AG09319 (cell line): ENCODE data around the gene TMEM86B.

ENCODE experiments used
- DNase-seq: peaks from one replicate; pipeline ENCODE4 v3.0.0-alpha.2; 2010; ENCODE audit warnings: low read depth; ENCODE audit errors: extremely low read depth
- TF ChIP-seq, protein P1 (sequence below): IDR thresholded peaks from 2 replicates; pipeline ENCODE4 v1.5.1; 2011; ENCODE audit warnings: low read depth, mild to moderate bottlenecking, inconsistent platforms, low read length, moderate library complexity

The TMEM86B gene

DNA sequence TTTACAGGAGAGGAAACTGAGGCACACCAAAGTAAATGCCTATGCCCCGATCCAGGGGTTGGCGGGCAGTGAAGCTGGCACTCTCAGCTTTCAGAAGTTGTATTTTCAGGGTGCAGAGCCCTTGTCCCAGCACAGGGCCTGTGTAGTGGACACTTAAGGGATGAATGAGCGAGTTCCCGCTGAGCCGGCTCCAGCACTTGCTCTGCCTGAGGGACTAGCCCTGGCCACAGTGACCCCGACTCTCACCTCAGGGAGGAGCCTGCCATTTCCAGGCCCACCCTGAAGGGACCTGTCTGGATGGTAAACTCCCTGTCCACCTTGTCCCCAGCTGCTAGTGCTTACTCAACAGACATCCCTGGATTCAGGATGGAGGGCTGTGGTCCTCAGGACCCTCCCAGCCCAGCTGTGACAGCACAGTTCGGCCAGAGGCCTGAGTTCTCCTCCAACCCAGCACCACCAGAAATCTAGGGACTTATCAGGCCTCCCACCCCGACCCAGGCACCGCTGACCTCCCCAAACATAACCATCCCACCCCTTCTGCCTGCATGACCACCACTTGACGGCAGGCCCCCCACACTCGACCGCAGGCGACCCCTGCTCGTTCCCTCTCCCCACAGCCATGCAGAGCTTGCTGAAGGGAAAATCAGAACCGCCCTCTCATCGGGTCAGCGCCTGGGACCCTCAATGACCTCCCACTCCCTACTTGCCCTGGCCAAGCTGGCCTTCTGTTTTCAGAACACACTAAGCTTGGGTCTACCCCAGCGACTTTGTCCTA, 21.9 kb upstream of the TMEM86B start:
- DNase-seq: no peak
- TF ChIP-seq, protein P1, sequence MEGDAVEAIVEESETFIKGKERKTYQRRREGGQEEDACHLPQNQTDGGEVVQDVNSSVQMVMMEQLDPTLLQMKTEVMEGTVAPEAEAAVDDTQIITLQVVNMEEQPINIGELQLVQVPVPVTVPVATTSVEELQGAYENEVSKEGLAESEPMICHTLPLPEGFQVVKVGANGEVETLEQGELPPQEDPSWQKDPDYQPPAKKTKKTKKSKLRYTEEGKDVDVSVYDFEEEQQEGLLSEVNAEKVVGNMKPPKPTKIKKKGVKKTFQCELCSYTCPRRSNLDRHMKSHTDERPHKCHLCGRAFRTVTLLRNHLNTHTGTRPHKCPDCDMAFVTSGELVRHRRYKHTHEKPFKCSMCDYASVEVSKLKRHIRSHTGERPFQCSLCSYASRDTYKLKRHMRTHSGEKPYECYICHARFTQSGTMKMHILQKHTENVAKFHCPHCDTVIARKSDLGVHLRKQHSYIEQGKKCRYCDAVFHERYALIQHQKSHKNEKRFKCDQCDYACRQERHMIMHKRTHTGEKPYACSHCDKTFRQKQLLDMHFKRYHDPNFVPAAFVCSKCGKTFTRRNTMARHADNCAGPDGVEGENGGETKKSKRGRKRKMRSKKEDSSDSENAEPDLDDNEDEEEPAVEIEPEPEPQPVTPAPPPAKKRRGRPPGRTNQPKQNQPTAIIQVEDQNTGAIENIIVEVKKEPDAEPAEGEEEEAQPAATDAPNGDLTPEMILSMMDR: no peak

DNA sequence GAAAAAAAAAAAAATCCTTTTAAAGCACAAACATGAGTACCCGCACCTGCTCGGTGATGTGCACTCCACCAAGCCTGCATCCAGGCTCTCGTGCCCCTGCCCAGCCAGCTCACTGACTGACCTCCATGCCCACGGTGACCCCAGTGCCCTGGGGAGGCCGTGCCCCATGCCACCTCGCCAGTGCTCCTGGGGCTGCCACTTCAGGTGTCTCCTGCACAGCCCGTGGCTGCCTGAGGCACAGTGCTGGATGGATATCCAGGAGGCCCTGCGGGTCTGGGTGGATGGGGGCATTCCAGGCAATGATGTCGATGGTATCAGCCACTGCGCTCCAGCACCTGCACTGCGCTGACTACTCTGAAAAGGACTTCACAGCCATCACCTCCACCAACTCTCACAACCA, 21.3 kb upstream of the TMEM86B start:
- DNase-seq: no peak
- TF ChIP-seq, protein P1: no peak

DNA sequence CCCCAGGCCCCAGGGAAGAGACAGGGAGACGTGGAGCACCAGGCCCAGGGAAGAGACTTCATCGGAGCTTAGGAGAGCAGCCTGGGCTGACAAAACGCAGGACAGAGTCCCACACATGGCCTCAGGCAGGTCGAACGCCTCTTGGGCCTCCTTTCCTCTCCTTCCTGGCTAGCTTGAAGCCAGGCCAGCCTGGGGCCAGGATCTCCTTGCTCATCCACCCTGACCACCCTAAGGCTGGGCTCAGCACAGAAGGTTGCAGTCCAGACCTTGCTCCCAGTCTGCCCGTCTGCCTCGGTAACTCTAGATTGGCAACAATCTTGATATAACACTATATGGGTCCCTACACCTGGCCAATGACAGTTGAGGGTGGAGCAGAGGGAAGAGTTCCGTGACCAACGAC, 20.1 kb upstream of the TMEM86B start:
- TF ChIP-seq, protein P1: no peak
- DNase-seq: no peak

DNA sequence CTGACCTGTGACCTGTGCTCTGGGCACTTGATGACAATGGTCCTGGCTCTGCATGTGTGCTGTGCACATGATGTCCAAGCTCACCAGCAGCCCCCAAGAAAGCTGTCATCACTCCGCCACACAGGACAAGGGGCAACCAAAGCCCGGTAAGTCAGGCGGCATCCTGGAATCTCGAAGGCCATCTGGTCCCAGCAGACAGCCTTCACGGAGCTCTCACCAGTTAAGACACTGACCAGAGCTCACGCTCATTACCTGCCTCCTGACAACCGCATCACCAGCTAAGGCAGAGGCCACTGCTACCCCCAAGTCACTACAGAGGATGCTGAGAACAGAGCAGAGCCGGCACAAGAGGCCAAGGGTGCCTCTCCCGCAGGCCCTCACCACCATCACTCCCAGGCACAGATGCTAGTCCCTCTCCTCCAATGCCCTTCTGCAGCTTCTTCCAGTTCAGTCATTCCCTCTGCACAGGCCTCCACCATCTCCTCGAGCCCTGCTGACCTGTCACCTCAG, 19.7 kb upstream of the TMEM86B start:
- TF ChIP-seq, protein P1: no peak
- no peak for DNase-seq

DNA sequence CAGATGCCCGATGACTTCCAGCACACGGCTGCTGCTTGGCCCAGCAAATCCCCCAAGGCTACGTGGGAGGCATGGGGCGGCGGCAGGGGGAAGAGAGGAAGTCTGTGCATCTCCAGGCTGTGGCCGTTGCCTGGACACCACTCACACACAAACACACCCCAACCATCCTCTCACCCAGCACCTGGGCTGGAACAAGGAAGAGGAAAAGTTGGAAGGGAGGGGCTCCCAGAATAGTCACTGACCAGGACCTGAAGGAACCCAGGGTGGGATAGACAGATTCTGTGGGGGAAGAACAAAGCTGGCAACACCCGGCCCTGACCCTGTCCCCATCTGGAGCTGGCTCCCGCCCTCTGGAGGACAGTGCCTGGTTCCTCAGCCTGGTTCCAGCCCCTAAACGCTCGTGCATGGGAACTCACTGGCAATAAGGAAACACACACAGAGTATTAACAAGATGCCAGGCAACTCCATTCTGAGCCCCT, 19.1 kb upstream of the TMEM86B start:
- DNase-seq: peak; percentile 4
- TF ChIP-seq, protein P1: no peak; the same call in 1 of the 2 replicates

DNA sequence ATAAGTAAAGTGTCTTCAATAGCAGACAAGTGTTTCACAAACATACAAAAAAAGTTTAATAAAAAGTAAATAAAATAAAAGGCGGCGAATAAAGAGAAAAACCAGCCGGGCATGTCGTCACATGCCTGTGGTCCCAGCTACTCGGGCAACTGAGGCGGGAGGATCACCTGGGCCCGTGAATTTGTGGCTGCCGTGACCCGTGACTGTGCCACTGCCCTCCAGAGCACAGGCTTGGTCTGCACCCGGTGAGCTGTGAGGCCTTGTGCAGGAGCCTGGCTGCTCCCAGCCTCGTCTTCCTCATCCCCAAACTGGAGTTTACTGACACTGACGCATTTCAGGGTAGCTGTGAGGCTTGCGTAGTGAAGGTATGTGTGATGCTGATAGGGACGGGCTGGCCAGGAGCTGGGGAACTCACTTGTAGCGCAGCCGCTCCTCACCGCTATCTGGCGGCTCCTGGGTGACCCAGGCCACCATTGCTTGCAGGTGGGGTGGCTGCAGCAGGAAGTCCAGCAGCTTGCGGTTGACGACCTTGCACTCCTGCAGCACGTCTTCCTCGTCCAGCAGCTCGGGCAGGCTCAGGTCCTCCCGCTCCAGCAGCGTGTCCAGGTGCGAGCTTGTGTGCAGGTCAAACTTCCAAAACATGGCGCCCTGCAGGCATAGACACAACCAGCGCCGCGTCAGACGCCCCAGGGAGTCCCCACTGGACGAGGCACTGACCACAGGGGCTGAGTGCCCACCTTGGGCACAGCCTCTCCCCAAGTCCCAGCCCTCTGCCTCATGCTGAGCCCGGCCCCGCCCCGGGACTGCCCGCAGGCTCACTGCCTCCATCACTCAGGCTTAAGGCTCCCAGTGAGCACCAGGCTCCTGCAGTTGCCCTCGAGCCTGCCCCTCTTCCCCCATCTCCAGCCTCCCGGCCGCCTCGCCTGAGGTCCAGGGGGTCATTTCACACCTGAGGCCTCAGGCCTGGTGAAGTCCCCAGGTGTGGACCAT, 18.2 kb upstream of the TMEM86B start:
- TF ChIP-seq, protein P1: no peak
- DNase-seq: no peak
